ENCODE measurements around the gene ZNF552. TPM values are rescaled to one million over a fixed set of nuclear protein-coding genes. Genes with fewer than 3 reads are reported as not detected.
"Not testable (repeated sequence)": the region's sequence is repeated elsewhere in the genome, so short reads cannot be mapped to it uniquely, and the experiment has no call there.

ZNF552 gene
- total RNA-seq, 1 donor from 2014 or later = 6.9 TPM

- Histone ChIP-seq H3K9me3 (peaks cover 3 to 49% of the 10 kb centered on the region in 2 donors), H3K36me3 (peaks cover 30 to 65% of the 10 kb centered on the region in 2 donors), H3K4me3 (no peak overlapping the region), H3K4me1 (no peaks in the 10 kb centered on the region), H3K27ac (no peak overlapping the region), H3K27me3 (no peaks in the 10 kb centered on the region)
- TF ChIP-seq CTCF (IDR thresholded peaks at IDR 0.05) = no peak
- intact Hi-C loops (cut with DNase I) = no loop called here
- no peak for DNase-seq (ENCODE audit: low spot score in 2 of 2)
Measured at GRCh38 chr19:57841122-57841763, 26.5 kb upstream of the ZNF552 start.

- H3K27me3 ChIP-seq; H3K27ac ChIP-seq; DNase-seq (ENCODE audit: low spot score in 2 of 2); H3K4me1 ChIP-seq; H3K4me3 ChIP-seq; intact Hi-C loops (cut with DNase I): not testable (repeated sequence)
- Histone ChIP-seq H3K9me3 (peaks cover 3 to 42% of the 10 kb centered on the region in 2 donors), H3K36me3 (peaks cover 30 to 51% of the 10 kb centered on the region in 2 donors)
Measured at GRCh38 chr19:57838622-57839191, 24.0 kb upstream of the ZNF552 start.

- H3K36me3 ChIP-seq = peaks cover 20 to 39% of the 10 kb centered on the region in 2 donors
- H3K4me1 ChIP-seq; H3K4me3 ChIP-seq; H3K27ac ChIP-seq; intact Hi-C loops (cut with DNase I); H3K27me3 ChIP-seq; DNase-seq (ENCODE audit: low spot score in 2 of 2): not testable (repeated sequence)
- H3K9me3 ChIP-seq = peaks cover 0 to 37% of the 10 kb centered on the region in 2 donors
Measured at GRCh38 chr19:57836991-57837390, 22.3 kb upstream of the ZNF552 start.

- H3K4me1 ChIP-seq = no peaks in the 10 kb centered on the region
- peak in 1 of 2 donors; percentile 72 for DNase-seq (ENCODE audit: low spot score in 2 of 2)
- intact Hi-C loops (cut with DNase I) = no loop called here
- H3K27ac ChIP-seq = peak within 1 kb of the TSS in 1 of 2 donors; percentile 44
- H3K36me3 ChIP-seq = peaks cover 2 to 16% of the 10 kb centered on the region in 2 donors
- peak within 1 kb of the TSS; percentile 36 to 49 for H3K4me3 ChIP-seq
- H3K9me3 ChIP-seq = peaks cover 0 to 44% of the 10 kb centered on the region in 2 donors
- no peaks in the 10 kb centered on the region for H3K27me3 ChIP-seq
- peak in 1 of 3 experiments; percentile 31 for TF ChIP-seq CTCF (IDR thresholded peaks at IDR 0.05)
Measured at GRCh38 chr19:57830071-57830602, 15.4 kb upstream of the ZNF552 start, which contains the start of gene ZNF587B. ZNF587B (plus strand) TSS chr19:57830299; CDS start chr19:57830529, 230 bp downstream.

- intact Hi-C loops (cut with DNase I) = no loop called here
- no peak for DNase-seq (ENCODE audit: low spot score in 2 of 2)
- Histone ChIP-seq H3K36me3 (peaks cover 2 to 21% of the 10 kb centered on the region in 2 donors), H3K27me3 (no peaks in the 10 kb centered on the region), H3K4me3 (no peak overlapping the region), H3K9me3 (peaks cover 0 to 49% of the 10 kb centered on the region in 2 donors), H3K4me1 (no peaks in the 10 kb centered on the region), H3K27ac (no peak overlapping the region)
- TF ChIP-seq CTCF (IDR thresholded peaks at IDR 0.05) = no peak
Measured at GRCh38 chr19:57829316-57829715, 14.6 kb upstream of the ZNF552 start.

- intact Hi-C loops (cut with DNase I) = no loop called here
- no peak overlapping the region for H3K4me3 ChIP-seq
- H3K36me3 ChIP-seq = peaks cover 2 to 36% of the 10 kb centered on the region in 2 donors
- H3K27ac ChIP-seq = no peak overlapping the region
- H3K27me3 ChIP-seq = no peaks in the 10 kb centered on the region
- no peak for DNase-seq (ENCODE audit: low spot score in 2 of 2)
- peaks cover 0 to 3% of the 10 kb centered on the region in 2 donors for H3K4me1 ChIP-seq
- H3K9me3 ChIP-seq = peaks cover 0 to 41% of the 10 kb centered on the region in 2 donors
- TF ChIP-seq CTCF (IDR thresholded peaks at IDR 0.05) = no peak
Measured at GRCh38 chr19:57825511-57825910, 10.8 kb upstream of the ZNF552 start.

GRCh38 chr19:57823608-57824007, 8.9 kb upstream of the ZNF552 start:
- Histone ChIP-seq H3K9me3 (peaks cover 0 to 25% of the 10 kb centered on the region in 2 donors), H3K36me3 (peaks cover 2 to 28% of the 10 kb centered on the region in 2 donors)
- H3K4me3 ChIP-seq; H3K4me1 ChIP-seq; H3K27ac ChIP-seq; DNase-seq (ENCODE audit: low spot score in 2 of 2); intact Hi-C loops (cut with DNase I); H3K27me3 ChIP-seq: not testable (repeated sequence)

- H3K27me3 ChIP-seq; intact Hi-C loops (cut with DNase I); H3K27ac ChIP-seq; H3K4me1 ChIP-seq; H3K4me3 ChIP-seq; DNase-seq (ENCODE audit: low spot score in 2 of 2): not testable (repeated sequence)
- Histone ChIP-seq H3K36me3 (peaks cover 2 to 25% of the 10 kb centered on the region in 2 donors), H3K9me3 (peaks cover 0 to 21% of the 10 kb centered on the region in 2 donors)
Measured at GRCh38 chr19:57823155-57823554, 8.4 kb upstream of the ZNF552 start.

- Histone ChIP-seq H3K9me3 (peaks cover 0 to 12% of the 10 kb centered on the region in 2 donors), H3K36me3 (peaks cover 2 to 20% of the 10 kb centered on the region in 2 donors)
- H3K27me3 ChIP-seq; H3K27ac ChIP-seq; H3K4me1 ChIP-seq; DNase-seq (ENCODE audit: low spot score in 2 of 2); H3K4me3 ChIP-seq; intact Hi-C loops (cut with DNase I): not testable (repeated sequence)
Measured at GRCh38 chr19:57821501-57821900, 6.8 kb upstream of the ZNF552 start.

- H3K27ac ChIP-seq; H3K4me1 ChIP-seq; intact Hi-C loops (cut with DNase I); DNase-seq (ENCODE audit: low spot score in 2 of 2); H3K27me3 ChIP-seq; H3K4me3 ChIP-seq: not testable (repeated sequence)
- Histone ChIP-seq H3K9me3 (peaks cover 0 to 12% of the 10 kb centered on the region in 2 donors), H3K36me3 (peaks cover under 1 to 20% of the 10 kb centered on the region in 2 donors)
Measured at GRCh38 chr19:57821095-57821494, 6.4 kb upstream of the ZNF552 start.
